ENCODE measurements around the gene MAN1C1.
"Not testable (repeated sequence)": the region's sequence is repeated elsewhere in the genome, so short reads cannot be mapped to it uniquely, and the experiment has no call there.

MAN1C1 gene

GRCh38 chr1:25731626-25732370 lies 115.2 kb downstream of the MAN1C1 start:
- H3K4me3 ChIP-seq (ENCODE audit: low read depth, low read length): no peak overlapping the region
- no peak for TF ChIP-seq CTCF (IDR thresholded peaks at IDR 0.05; ENCODE audit: insufficient read depth, low read depth, low read length, missing control alignments)
- DNase-seq (ENCODE audit: low read depth): no peak

GRCh38 chr1:25732821-25733220 lies 116.2 kb downstream of the MAN1C1 start:
- TF ChIP-seq CTCF (IDR thresholded peaks at IDR 0.05; ENCODE audit: insufficient read depth, low read depth, low read length, missing control alignments): no peak
- no peak overlapping the region for H3K4me3 ChIP-seq (ENCODE audit: low read depth, low read length)
- no peak for DNase-seq (ENCODE audit: low read depth)

- no peak overlapping the region for H3K4me3 ChIP-seq (ENCODE audit: low read depth, low read length)
- no peak for TF ChIP-seq CTCF (IDR thresholded peaks at IDR 0.05; ENCODE audit: insufficient read depth, low read depth, low read length, missing control alignments)
- no peak for DNase-seq (ENCODE audit: low read depth)
These were observed 116.7 kb downstream of the MAN1C1 start for GRCh38 chr1:25733271-25733670.

GRCh38 chr1:25734991-25735390 lies 118.4 kb downstream of the MAN1C1 start:
- DNase-seq (ENCODE audit: low read depth); H3K4me3 ChIP-seq (ENCODE audit: low read depth, low read length): not testable (repeated sequence)

GRCh38 chr1:25735956-25736529 lies 119.5 kb downstream of the MAN1C1 start:
- no peak overlapping the region for H3K4me3 ChIP-seq (ENCODE audit: low read depth, low read length)
- no peak for DNase-seq (ENCODE audit: low read depth)
- no peak for TF ChIP-seq CTCF (IDR thresholded peaks at IDR 0.05; ENCODE audit: insufficient read depth, low read depth, low read length, missing control alignments)

GRCh38 chr1:25737130-25737529 lies 120.5 kb downstream of the MAN1C1 start:
- TF ChIP-seq CTCF (IDR thresholded peaks at IDR 0.05; ENCODE audit: insufficient read depth, low read depth, low read length, missing control alignments): no peak
- no peak overlapping the region for H3K4me3 ChIP-seq (ENCODE audit: low read depth, low read length)
- DNase-seq (ENCODE audit: low read depth): no peak

GRCh38 chr1:25738499-25738898 lies 121.9 kb downstream of the MAN1C1 start:
- no peak for DNase-seq (ENCODE audit: low read depth)
- no peak for TF ChIP-seq CTCF (IDR thresholded peaks at IDR 0.05; ENCODE audit: insufficient read depth, low read depth, low read length, missing control alignments)
- no peak overlapping the region for H3K4me3 ChIP-seq (ENCODE audit: low read depth, low read length)

Measured in GM12865 (cell line).